ENCODE results near the gene ILF2.

DNA sequence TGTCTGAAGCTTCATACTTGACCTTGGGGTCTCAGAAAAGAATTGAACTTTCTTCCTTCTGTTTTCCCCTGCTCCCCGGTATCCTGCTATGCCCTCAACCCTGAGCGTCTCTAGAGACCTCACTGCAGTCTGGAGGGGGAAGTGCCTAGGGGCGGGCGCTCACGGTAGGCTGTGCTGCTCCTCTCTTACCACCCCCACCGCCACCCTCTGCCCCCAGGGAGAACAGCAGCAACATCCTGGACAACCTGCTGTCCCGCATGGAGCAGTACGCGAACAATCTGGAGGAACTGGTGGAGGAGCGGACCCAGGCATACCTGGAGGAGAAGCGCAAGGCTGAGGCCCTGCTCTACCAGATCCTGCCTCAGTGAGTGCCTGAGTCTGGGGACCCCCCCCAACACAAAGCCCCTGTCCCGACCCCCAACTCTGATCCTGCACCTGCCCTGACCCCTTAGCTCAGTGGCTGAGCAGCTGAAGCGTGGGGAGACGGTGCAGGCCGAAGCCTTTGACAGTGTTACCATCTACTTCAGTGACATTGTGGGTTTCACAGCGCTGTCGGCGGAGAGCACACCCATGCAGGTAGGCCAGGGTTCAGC is 18.0 kb upstream of the ILF2 start:
- TF ChIP-seq ESRRG (CRISPR knock-in tag; IDR thresholded peaks at IDR 0.05) (no peak), ZFP30 (CRISPR knock-in tag; IDR thresholded peaks at IDR 0.05) (no peak), ZNF8 (CRISPR knock-in tag; IDR thresholded peaks at IDR 0.05) (no peak), ZNF565 (CRISPR knock-in tag; conservative IDR thresholded peaks at IDR 0.05; ENCODE audit: low read depth) (no peak), ZNF70 (CRISPR knock-in tag; IDR thresholded peaks at IDR 0.05) (no peak), OSR1 (CRISPR knock-in tag; IDR thresholded peaks at IDR 0.05) (no peak)
- TF ChIP-seq, protein P1, sequence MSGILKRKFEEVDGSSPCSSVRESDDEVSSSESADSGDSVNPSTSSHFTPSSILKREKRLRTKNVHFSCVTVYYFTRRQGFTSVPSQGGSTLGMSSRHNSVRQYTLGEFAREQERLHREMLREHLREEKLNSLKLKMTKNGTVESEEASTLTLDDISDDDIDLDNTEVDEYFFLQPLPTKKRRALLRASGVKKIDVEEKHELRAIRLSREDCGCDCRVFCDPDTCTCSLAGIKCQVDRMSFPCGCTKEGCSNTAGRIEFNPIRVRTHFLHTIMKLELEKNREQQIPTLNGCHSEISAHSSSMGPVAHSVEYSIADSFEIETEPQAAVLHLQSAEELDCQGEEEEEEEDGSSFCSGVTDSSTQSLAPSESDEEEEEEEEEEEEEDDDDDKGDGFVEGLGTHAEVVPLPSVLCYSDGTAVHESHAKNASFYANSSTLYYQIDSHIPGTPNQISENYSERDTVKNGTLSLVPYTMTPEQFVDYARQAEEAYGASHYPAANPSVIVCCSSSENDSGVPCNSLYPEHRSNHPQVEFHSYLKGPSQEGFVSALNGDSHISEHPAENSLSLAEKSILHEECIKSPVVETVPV (CRISPR knock-in tag; IDR thresholded peaks at IDR 0.05), result no peak

All from SK-N-SH treated with all-trans-retinoic acid at 6 μM for 48 hours (cell line).